ENCODE measurements around the gene NDUFS2. TPM values are rescaled to one million over a fixed set of nuclear protein-coding genes. Genes with fewer than 3 reads are reported as not detected.

NDUFS2 gene
- total and polyA plus RNA-seq, 9 of the 15 experiments (the other 6 are each of a cell fraction or from before 2014, with no cell fraction given): 70.0 to 176 (median 141) TPM

DNA sequence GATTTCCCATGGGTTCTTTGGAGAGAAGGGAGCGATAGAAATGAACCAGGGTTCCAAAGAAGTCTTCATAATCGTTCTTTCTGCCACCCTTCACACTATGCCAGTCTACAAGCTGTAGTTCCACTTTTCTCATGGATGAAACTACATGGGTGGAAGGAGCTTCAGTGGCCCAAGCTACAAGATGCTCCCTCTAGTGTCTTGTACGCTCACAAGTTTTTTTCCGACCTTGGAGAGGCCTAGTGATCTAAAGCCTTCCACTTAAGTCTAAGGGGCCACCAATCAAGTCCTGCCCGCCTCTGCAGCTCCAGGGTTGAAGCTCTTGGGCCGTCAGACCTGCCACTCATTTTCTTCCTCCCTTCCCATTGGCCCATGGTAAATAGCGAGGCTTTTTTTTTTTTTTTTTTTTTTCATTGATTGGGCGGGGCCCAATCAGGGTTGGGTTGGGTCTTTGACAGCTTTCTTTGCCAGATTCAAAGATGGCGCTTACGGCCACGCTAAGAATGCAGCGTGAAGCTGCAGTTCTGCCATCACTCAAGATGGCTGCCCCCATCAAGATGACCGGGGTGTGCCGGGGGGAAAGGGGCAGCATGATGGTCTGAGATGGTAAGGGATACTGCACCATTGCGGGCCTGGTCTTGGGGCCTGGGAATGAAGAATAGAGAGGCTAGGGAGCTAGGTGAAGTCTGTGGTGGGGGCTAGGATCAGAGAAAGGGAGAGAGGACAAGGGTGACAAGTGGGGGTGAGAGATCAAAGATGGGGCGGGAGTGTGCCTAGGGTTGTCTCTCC is 23.6 kb downstream of the NDUFS2 start, which contains the start of gene TOMM40L (continued):
- TF ChIP-seq, protein P1, sequence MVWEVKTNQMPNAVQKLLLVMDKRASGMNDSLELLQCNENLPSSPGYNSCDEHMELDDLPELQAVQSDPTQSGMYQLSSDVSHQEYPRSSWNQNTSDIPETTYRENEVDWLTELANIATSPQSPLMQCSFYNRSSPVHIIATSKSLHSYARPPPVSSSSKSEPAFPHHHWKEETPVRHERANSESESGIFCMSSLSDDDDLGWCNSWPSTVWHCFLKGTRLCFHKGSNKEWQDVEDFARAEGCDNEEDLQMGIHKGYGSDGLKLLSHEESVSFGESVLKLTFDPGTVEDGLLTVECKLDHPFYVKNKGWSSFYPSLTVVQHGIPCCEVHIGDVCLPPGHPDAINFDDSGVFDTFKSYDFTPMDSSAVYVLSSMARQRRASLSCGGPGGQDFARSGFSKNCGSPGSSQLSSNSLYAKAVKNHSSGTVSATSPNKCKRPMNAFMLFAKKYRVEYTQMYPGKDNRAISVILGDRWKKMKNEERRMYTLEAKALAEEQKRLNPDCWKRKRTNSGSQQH (CRISPR knock-in tag; IDR thresholded peaks at IDR 0.05): peak; percentile 90; the same call in 1 of the 2 replicates
- TF ChIP-seq GTF2E2 (tag; IDR thresholded peaks at IDR 0.05): peak; percentile 66; the same call in 1 of the 2 replicates
- no peak for TF ChIP-seq GATAD2B (IDR thresholded peaks at IDR 0.05; ENCODE audit: borderline replicate concordance)
- no peak for TF ChIP-seq ZNF717 (CRISPR knock-in tag; IDR thresholded peaks at IDR 0.05)
- no peak for TF ChIP-seq ZSCAN32 (CRISPR knock-in tag; IDR thresholded peaks at IDR 0.05)
- TF ChIP-seq ZNF165 (CRISPR knock-in tag; IDR thresholded peaks at IDR 0.05; ENCODE audit: borderline replicate concordance): no peak
- no peak for TF ChIP-seq MED1 (CRISPR knock-in tag; IDR thresholded peaks at IDR 0.05; ENCODE audit: borderline replicate concordance)
- TF ChIP-seq, protein P2, sequence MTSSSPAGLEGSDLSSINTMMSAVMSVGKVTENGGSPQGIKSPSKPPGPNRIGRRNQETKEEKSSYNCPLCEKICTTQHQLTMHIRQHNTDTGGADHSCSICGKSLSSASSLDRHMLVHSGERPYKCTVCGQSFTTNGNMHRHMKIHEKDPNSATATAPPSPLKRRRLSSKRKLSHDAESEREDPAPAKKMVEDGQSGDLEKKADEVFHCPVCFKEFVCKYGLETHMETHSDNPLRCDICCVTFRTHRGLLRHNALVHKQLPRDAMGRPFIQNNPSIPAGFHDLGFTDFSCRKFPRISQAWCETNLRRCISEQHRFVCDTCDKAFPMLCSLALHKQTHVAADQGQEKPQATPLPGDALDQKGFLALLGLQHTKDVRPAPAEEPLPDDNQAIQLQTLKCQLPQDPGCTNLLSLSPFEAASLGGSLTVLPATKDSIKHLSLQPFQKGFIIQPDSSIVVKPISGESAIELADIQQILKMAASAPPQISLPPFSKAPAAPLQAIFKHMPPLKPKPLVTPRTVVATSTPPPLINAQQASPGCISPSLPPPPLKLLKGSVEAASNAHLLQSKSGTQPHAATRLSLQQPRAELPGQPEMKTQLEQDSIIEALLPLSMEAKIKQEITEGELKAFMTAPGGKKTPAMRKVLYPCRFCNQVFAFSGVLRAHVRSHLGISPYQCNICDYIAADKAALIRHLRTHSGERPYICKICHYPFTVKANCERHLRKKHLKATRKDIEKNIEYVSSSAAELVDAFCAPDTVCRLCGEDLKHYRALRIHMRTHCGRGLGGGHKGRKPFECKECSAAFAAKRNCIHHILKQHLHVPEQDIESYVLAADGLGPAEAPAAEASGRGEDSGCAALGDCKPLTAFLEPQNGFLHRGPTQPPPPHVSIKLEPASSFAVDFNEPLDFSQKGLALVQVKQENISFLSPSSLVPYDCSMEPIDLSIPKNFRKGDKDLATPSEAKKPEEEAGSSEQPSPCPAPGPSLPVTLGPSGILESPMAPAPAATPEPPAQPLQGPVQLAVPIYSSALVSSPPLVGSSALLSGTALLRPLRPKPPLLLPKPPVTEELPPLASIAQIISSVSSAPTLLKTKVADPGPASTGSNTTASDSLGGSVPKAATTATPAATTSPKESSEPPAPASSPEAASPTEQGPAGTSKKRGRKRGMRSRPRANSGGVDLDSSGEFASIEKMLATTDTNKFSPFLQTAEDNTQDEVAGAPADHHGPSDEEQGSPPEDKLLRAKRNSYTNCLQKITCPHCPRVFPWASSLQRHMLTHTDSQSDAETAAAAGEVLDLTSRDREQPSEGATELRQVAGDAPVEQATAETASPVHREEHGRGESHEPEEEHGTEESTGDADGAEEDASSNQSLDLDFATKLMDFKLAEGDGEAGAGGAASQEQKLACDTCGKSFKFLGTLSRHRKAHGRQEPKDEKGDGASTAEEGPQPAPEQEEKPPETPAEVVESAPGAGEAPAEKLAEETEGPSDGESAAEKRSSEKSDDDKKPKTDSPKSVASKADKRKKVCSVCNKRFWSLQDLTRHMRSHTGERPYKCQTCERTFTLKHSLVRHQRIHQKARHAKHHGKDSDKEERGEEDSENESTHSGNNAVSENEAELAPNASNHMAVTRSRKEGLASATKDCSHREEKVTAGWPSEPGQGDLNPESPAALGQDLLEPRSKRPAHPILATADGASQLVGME (CRISPR knock-in tag; IDR thresholded peaks at IDR 0.05): no peak
- no peak for TF ChIP-seq ZC3H11A (IDR thresholded peaks at IDR 0.05; ENCODE audit: low read depth, low read length)
- no peak for TF ChIP-seq ESRRB (CRISPR knock-in tag; IDR thresholded peaks at IDR 0.05; ENCODE audit: borderline replicate concordance)
- no peak for TF ChIP-seq NR2F6 (CRISPR knock-in tag; IDR thresholded peaks at IDR 0.05)
- no peak for TF ChIP-seq GABPA (tag; conservative IDR thresholded peaks at IDR 0.05; ENCODE audit: low read depth)
- peak; percentile 89 for TF ChIP-seq ASH1L (IDR thresholded peaks at IDR 0.05; ENCODE audit: borderline replicate concordance, low read depth, partially characterized antibody)
- TF ChIP-seq, protein P3, sequence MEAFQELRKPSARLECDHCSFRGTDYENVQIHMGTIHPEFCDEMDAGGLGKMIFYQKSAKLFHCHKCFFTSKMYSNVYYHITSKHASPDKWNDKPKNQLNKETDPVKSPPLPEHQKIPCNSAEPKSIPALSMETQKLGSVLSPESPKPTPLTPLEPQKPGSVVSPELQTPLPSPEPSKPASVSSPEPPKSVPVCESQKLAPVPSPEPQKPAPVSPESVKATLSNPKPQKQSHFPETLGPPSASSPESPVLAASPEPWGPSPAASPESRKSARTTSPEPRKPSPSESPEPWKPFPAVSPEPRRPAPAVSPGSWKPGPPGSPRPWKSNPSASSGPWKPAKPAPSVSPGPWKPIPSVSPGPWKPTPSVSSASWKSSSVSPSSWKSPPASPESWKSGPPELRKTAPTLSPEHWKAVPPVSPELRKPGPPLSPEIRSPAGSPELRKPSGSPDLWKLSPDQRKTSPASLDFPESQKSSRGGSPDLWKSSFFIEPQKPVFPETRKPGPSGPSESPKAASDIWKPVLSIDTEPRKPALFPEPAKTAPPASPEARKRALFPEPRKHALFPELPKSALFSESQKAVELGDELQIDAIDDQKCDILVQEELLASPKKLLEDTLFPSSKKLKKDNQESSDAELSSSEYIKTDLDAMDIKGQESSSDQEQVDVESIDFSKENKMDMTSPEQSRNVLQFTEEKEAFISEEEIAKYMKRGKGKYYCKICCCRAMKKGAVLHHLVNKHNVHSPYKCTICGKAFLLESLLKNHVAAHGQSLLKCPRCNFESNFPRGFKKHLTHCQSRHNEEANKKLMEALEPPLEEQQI (IDR thresholded peaks at IDR 0.05): no peak
- no peak for TF ChIP-seq SRSF1 (IDR thresholded peaks at IDR 0.05; ENCODE audit: low read depth, low read length)
- peak; percentile 51; the same call in 1 of the 2 replicates for TF ChIP-seq BACH1 (tag; IDR thresholded peaks at IDR 0.05)
